SKM-1 (cell line): Measurements from ENCODE around the gene FOXI2.

Source experiments
- DNase-seq: peaks from one replicate; lab custom pipeline; 2025; ENCODE audit not compliant: unreplicated experiment; lab: John Stamatoyannopoulos, UW

Gene FOXI2

GRCh38 chr10:127736915-127737562 lies at the start of gene FOXI2:
FOXI2 (plus strand) TSS chr10:127737185; CDS start chr10:127737274, 89 bp downstream.
- DNase-seq = no peak

- no peak for DNase-seq
Measured at GRCh38 chr10:127687548-127687947, 49.4 kb upstream of the FOXI2 start.

- no peak for DNase-seq
Measured at GRCh38 chr10:127690176-127690835, 46.7 kb upstream of the FOXI2 start.

- peak; percentile 26 for DNase-seq
Measured at GRCh38 chr10:127694580-127695193, 42.3 kb upstream of the FOXI2 start.

GRCh38 chr10:127695431-127695830 lies 41.6 kb upstream of the FOXI2 start:
- DNase-seq = no peak

- no peak for DNase-seq
Measured at GRCh38 chr10:127698886-127699285, 38.1 kb upstream of the FOXI2 start.

- no peak for DNase-seq
Measured at GRCh38 chr10:127699311-127699710, 37.7 kb upstream of the FOXI2 start.

GRCh38 chr10:127702271-127702670 lies 34.7 kb upstream of the FOXI2 start:
- DNase-seq = no peak

GRCh38 chr10:127715249-127715648 lies 21.7 kb upstream of the FOXI2 start:
- DNase-seq = no peak

- DNase-seq = no peak
Measured at GRCh38 chr10:127715782-127716378, 21.1 kb upstream of the FOXI2 start.

GRCh38 chr10:127720142-127720541 lies 16.8 kb upstream of the FOXI2 start:
- no peak for DNase-seq

- no peak for DNase-seq
Measured at GRCh38 chr10:127720903-127721302, 16.1 kb upstream of the FOXI2 start.

- DNase-seq = no peak
Measured at GRCh38 chr10:127734753-127735152, 2.2 kb upstream of the FOXI2 start.

- DNase-seq = no peak
Measured at GRCh38 chr10:127735156-127735555, 1.8 kb upstream of the FOXI2 start.

- no peak for DNase-seq
Measured at GRCh38 chr10:127735723-127736221, 1.2 kb upstream of the FOXI2 start.

GRCh38 chr10:127736222-127736914 lies 617 bp upstream of the FOXI2 start:
- no peak for DNase-seq

GRCh38 chr10:127737563-127738511 lies 852 bp downstream of the FOXI2 start:
- no peak for DNase-seq

- DNase-seq = no peak
Measured at GRCh38 chr10:127738512-127739424, 1.8 kb downstream of the FOXI2 start.

GRCh38 chr10:127739908-127740307 lies 2.9 kb downstream of the FOXI2 start:
- no peak for DNase-seq
